ENCODE results near the gene RAB10.
"Not testable (repeated sequence)": the region's sequence is repeated elsewhere in the genome, so short reads cannot be mapped to it uniquely, and the experiment has no call there.

Gene RAB10

GRCh38 chr2:26033818-26034636, at the start of gene RAB10:
Gene RAB10, plus strand, starts transcription at chr2:26034084. Its CDS starts 525 bp downstream, at chr2:26034609.
- in situ Hi-C loops (cut with HindIII; ENCODE audit: low pct_unique_long_range_greater_than_20kb, low sequenced_read_pairs): no loop called here
- DNase-seq (ENCODE audit: low read depth in 1 of 2, low spot score in 1 of 2): peak; percentile 87 to 98
- no peak for TF ChIP-seq JUND (IDR thresholded peaks at IDR 0.05; ENCODE audit: low read depth)

- no peak for DNase-seq (ENCODE audit: low read depth in 1 of 2, low spot score in 1 of 2)
- in situ Hi-C loops (cut with HindIII; ENCODE audit: low pct_unique_long_range_greater_than_20kb, low sequenced_read_pairs): no loop called here
- TF ChIP-seq JUND (IDR thresholded peaks at IDR 0.05; ENCODE audit: low read depth): no peak
These were observed 45.8 kb upstream of the RAB10 start for GRCh38 chr2:25988134-25988533.

- no peak for TF ChIP-seq JUND (IDR thresholded peaks at IDR 0.05; ENCODE audit: low read depth)
- in situ Hi-C loops (cut with HindIII; ENCODE audit: low pct_unique_long_range_greater_than_20kb, low sequenced_read_pairs): no loop called here
- DNase-seq (ENCODE audit: low read depth in 1 of 2, low spot score in 1 of 2): no peak
These were observed 44.7 kb upstream of the RAB10 start for GRCh38 chr2:25989154-25989553.

- in situ Hi-C loops (cut with HindIII; ENCODE audit: low pct_unique_long_range_greater_than_20kb, low sequenced_read_pairs): no loop called here
- no peak for TF ChIP-seq JUND (IDR thresholded peaks at IDR 0.05; ENCODE audit: low read depth)
- no peak for DNase-seq (ENCODE audit: low read depth in 1 of 2, low spot score in 1 of 2)
These were observed 41.9 kb upstream of the RAB10 start for GRCh38 chr2:25991965-25992364.

- in situ Hi-C loops (cut with HindIII; ENCODE audit: low pct_unique_long_range_greater_than_20kb, low sequenced_read_pairs): no loop called here
- DNase-seq (ENCODE audit: low read depth in 1 of 2, low spot score in 1 of 2): no peak
- TF ChIP-seq JUND (IDR thresholded peaks at IDR 0.05; ENCODE audit: low read depth): no peak
These were observed 41.3 kb upstream of the RAB10 start for GRCh38 chr2:25992556-25992955.

GRCh38 chr2:25993049-25993448, 40.8 kb upstream of the RAB10 start:
- in situ Hi-C loops (cut with HindIII; ENCODE audit: low pct_unique_long_range_greater_than_20kb, low sequenced_read_pairs): no loop called here
- DNase-seq (ENCODE audit: low read depth in 1 of 2, low spot score in 1 of 2): no peak
- TF ChIP-seq JUND (IDR thresholded peaks at IDR 0.05; ENCODE audit: low read depth): no peak

- no peak for TF ChIP-seq JUND (IDR thresholded peaks at IDR 0.05; ENCODE audit: low read depth)
- DNase-seq (ENCODE audit: low read depth in 1 of 2, low spot score in 1 of 2): no peak
- in situ Hi-C loops (cut with HindIII; ENCODE audit: low pct_unique_long_range_greater_than_20kb, low sequenced_read_pairs): no loop called here
These were observed 39.4 kb upstream of the RAB10 start for GRCh38 chr2:25994509-25994908.

GRCh38 chr2:25996844-25997243, 37.0 kb upstream of the RAB10 start:
- no peak for TF ChIP-seq JUND (IDR thresholded peaks at IDR 0.05; ENCODE audit: low read depth)
- in situ Hi-C loops (cut with HindIII; ENCODE audit: low pct_unique_long_range_greater_than_20kb, low sequenced_read_pairs): no loop called here
- no peak for DNase-seq (ENCODE audit: low read depth in 1 of 2, low spot score in 1 of 2)

GRCh38 chr2:25998816-25999383, 35.0 kb upstream of the RAB10 start:
- DNase-seq (ENCODE audit: low read depth in 1 of 2, low spot score in 1 of 2); in situ Hi-C loops (cut with HindIII; ENCODE audit: low pct_unique_long_range_greater_than_20kb, low sequenced_read_pairs): not testable (repeated sequence)

GRCh38 chr2:25999406-25999805, 34.5 kb upstream of the RAB10 start:
- in situ Hi-C loops (cut with HindIII; ENCODE audit: low pct_unique_long_range_greater_than_20kb, low sequenced_read_pairs); DNase-seq (ENCODE audit: low read depth in 1 of 2, low spot score in 1 of 2): not testable (repeated sequence)

- in situ Hi-C loops (cut with HindIII; ENCODE audit: low pct_unique_long_range_greater_than_20kb, low sequenced_read_pairs): no loop called here
- TF ChIP-seq JUND (IDR thresholded peaks at IDR 0.05; ENCODE audit: low read depth): no peak
- no peak for DNase-seq (ENCODE audit: low read depth in 1 of 2, low spot score in 1 of 2)
These were observed 33.3 kb upstream of the RAB10 start for GRCh38 chr2:26000561-26001082.

- in situ Hi-C loops (cut with HindIII; ENCODE audit: low pct_unique_long_range_greater_than_20kb, low sequenced_read_pairs): no loop called here
- DNase-seq (ENCODE audit: low read depth in 1 of 2, low spot score in 1 of 2): no peak
- TF ChIP-seq JUND (IDR thresholded peaks at IDR 0.05; ENCODE audit: low read depth): no peak
These were observed 32.0 kb upstream of the RAB10 start for GRCh38 chr2:26001743-26002351.
